Loucy (cell line): ENCODE data around the gene ATP5PF.

Experiments
- CTCF ChIP-seq: fragments of 200-600 bp; sonication (generic); conservative IDR thresholded peaks from 2 replicates; pipeline ENCODE4 v1.5.1; 2014; ENCODE audit warnings: mild to moderate bottlenecking, antibody characterized with exemption, low read length
- EZH2phosphoT487 ChIP-seq: fragments of 200-600 bp; IDR thresholded peaks from 2 replicates; pipeline ENCODE4 v1.6.1; 2018; ENCODE audit warnings: antibody characterized with exemption, mild to moderate bottlenecking, moderate library complexity, borderline replicate concordance

GRCh38 chr21:25756190-25756932, 21.7 kb upstream of the ATP5PF start:
- no peak for TF ChIP-seq CTCF
- no peak for TF ChIP-seq EZH2phosphoT487
